ENCODE results near the gene HNRNPCL1. TPM values are rescaled to one million over a fixed set of nuclear protein-coding genes. Genes with fewer than 3 reads are reported as not detected.

Gene HNRNPCL1
- total RNA-seq, 1 donor from 2014 or later = not detected

- no peak for DNase-seq
- POLR2A ChIA-PET = no interaction called here
- H3K4me1 Mint-ChIP-seq = no peaks in the 10 kb centered on the region
- TF ChIP-seq CTCF (IDR thresholded peaks at IDR 0.05) = no peak
- no peaks in the 10 kb centered on the region for H3K36me3 Mint-ChIP-seq (ENCODE audit: low read depth)
- no peak overlapping the region for H3K27ac Mint-ChIP-seq
- H3K4me3 Mint-ChIP-seq = no peak overlapping the region
- CTCF ChIA-PET = no interaction called here
- peaks cover 17% of the 10 kb centered on the region for H3K27me3 Mint-ChIP-seq
- no peak for ATAC-seq (ENCODE audit: low read depth)
- intact Hi-C loops (cut with micrococcal nuclease) = no loop called here
- H3K9me3 Mint-ChIP-seq = peaks cover 3% of the 10 kb centered on the region
These were observed 37.1 kb downstream of the HNRNPCL1 start for GRCh38 chr1:12811409-12811784.

- Mint-ChIP-seq H3K4me3 (no peak overlapping the region), H3K9me3 (peaks cover 3% of the 10 kb centered on the region), H3K4me1 (no peaks in the 10 kb centered on the region), H3K27ac (no peak overlapping the region), H3K36me3 (ENCODE audit: low read depth) (no peaks in the 10 kb centered on the region), H3K27me3 (peaks cover 17% of the 10 kb centered on the region)
- no peak for DNase-seq
- intact Hi-C loops (cut with micrococcal nuclease) = no loop called here
- CTCF ChIA-PET = no interaction called here
- no peak for TF ChIP-seq CTCF (IDR thresholded peaks at IDR 0.05)
- POLR2A ChIA-PET = no interaction called here
- ATAC-seq (ENCODE audit: low read depth) = no peak
These were observed 37.7 kb downstream of the HNRNPCL1 start for GRCh38 chr1:12810691-12811408.

GRCh38 chr1:12809933-12810332 lies 38.6 kb downstream of the HNRNPCL1 start:
- ATAC-seq (ENCODE audit: low read depth) = no peak

GRCh38 chr1:12799730-12800129 lies 48.8 kb downstream of the HNRNPCL1 start:
- H3K4me1 Mint-ChIP-seq = no peaks in the 10 kb centered on the region
- no peak overlapping the region for H3K27ac Mint-ChIP-seq
- DNase-seq (no peak), ATAC-seq (ENCODE audit: low read depth) (no peak)
- no peak for TF ChIP-seq CTCF (IDR thresholded peaks at IDR 0.05)
- H3K4me3 Mint-ChIP-seq = no peak overlapping the region
- H3K9me3 Mint-ChIP-seq = peaks cover 5% of the 10 kb centered on the region
- CTCF ChIA-PET = no interaction called here
- POLR2A ChIA-PET = no interaction called here
- H3K27me3 Mint-ChIP-seq = peaks cover 3% of the 10 kb centered on the region
- no peaks in the 10 kb centered on the region for H3K36me3 Mint-ChIP-seq (ENCODE audit: low read depth)
- intact Hi-C loops (cut with micrococcal nuclease) = no loop called here

More at GRCh38 chr1:12809933-12810332, 38.6 kb downstream of the HNRNPCL1 start:
- Mint-ChIP-seq H3K4me3 (no peak overlapping the region), H3K36me3 (ENCODE audit: low read depth) (no peaks in the 10 kb centered on the region), H3K4me1 (no peaks in the 10 kb centered on the region), H3K9me3 (peaks cover 7% of the 10 kb centered on the region), H3K27ac (no peak overlapping the region), H3K27me3 (peaks cover 17% of the 10 kb centered on the region)
- ChIA-PET CTCF (no interaction called here), POLR2A (no interaction called here)
- intact Hi-C loops (cut with micrococcal nuclease) = no loop called here
- no peak for DNase-seq
- no peak for TF ChIP-seq CTCF (IDR thresholded peaks at IDR 0.05)

GRCh38 chr1:12798911-12799310 lies 49.6 kb downstream of the HNRNPCL1 start:
- H3K4me1 Mint-ChIP-seq = no peaks in the 10 kb centered on the region
- ChIA-PET CTCF (no interaction called here), POLR2A (no interaction called here)
- no peak overlapping the region for H3K4me3 Mint-ChIP-seq
- ATAC-seq (ENCODE audit: low read depth) = no peak
- no peak for DNase-seq
- TF ChIP-seq CTCF (IDR thresholded peaks at IDR 0.05) = no peak
- no peaks in the 10 kb centered on the region for H3K9me3 Mint-ChIP-seq
- no peaks in the 10 kb centered on the region for H3K36me3 Mint-ChIP-seq (ENCODE audit: low read depth)
- no peak overlapping the region for H3K27ac Mint-ChIP-seq
- H3K27me3 Mint-ChIP-seq = peaks cover 3% of the 10 kb centered on the region
- intact Hi-C loops (cut with micrococcal nuclease) = no loop called here

Other genes with a start within 250 kb of the HNRNPCL1 start
- gene DHRS3, start 230.5 kb downstream of the HNRNPCL1 start, total RNA-seq = 0.39 and 1.8 TPM in 2 replicates
- gene AADACL4, start 204.6 kb downstream of the HNRNPCL1 start, total RNA-seq = not detected in 2 replicates
- gene AADACL3, start 132.6 kb downstream of the HNRNPCL1 start, total RNA-seq = not detected in 2 replicates
- gene CFAP107, start 102.5 kb downstream of the HNRNPCL1 start, total RNA-seq = not detected in 2 replicates
- gene PRAMEF12, start 75.0 kb downstream of the HNRNPCL1 start, total RNA-seq = not detected in 2 replicates
- not detected in 2 replicates for gene PRAMEF1, start 57.3 kb downstream of the HNRNPCL1 start, total RNA-seq
- gene PRAMEF11, start 17.3 kb downstream of the HNRNPCL1 start, total RNA-seq = not detected in 2 replicates
- not detected in 2 replicates for gene PRAMEF2, start 8.4 kb upstream of the HNRNPCL1 start, total RNA-seq
- not detected in 2 replicates for gene PRAMEF4, start 37.5 kb upstream of the HNRNPCL1 start, total RNA-seq
- gene PRAMEF10, start 49.5 kb upstream of the HNRNPCL1 start, total RNA-seq = not detected in 2 replicates
- not detected in 2 replicates for gene PRAMEF7, start 67.9 kb upstream of the HNRNPCL1 start, total RNA-seq
- gene PRAMEF6, start 98.9 kb upstream of the HNRNPCL1 start, total RNA-seq = not detected in 2 replicates
- not detected in 2 replicates for gene PRAMEF27, start 207.9 kb upstream of the HNRNPCL1 start, total RNA-seq
- gene HNRNPCL3, start 212.0 kb upstream of the HNRNPCL1 start, total RNA-seq = not detected in 2 replicates
- not detected in 2 replicates for gene PRAMEF25, start 222.1 kb upstream of the HNRNPCL1 start, total RNA-seq